Measurements from ENCODE around the gene JSRP1.

Gene JSRP1

GRCh38 chr19:2255982-2256685 lies at the start of gene JSRP1:
Gene JSRP1 (minus strand): TSS chr19:2256417. CDS start chr19:2255314, 1,103 bp downstream.
- peak within 1 kb of the TSS; percentile 59 for H3K4me3 Mint-ChIP-seq
- ATAC-seq (no peak), DNase-seq (ENCODE audit: low spot score in 2 of 2) (no peak)
- H3K27ac Mint-ChIP-seq = peak within 1 kb of the TSS; percentile 92
- H3K9me3 Mint-ChIP-seq = no peaks in the 10 kb centered on the region
- H3K4me1 Mint-ChIP-seq = peaks cover 34% of the 10 kb centered on the region
- no peaks in the 10 kb centered on the region for H3K36me3 Mint-ChIP-seq

- DNase-seq (ENCODE audit: low spot score in 2 of 2) (no peak), ATAC-seq (no peak)
- Mint-ChIP-seq H3K36me3 (no peaks in the 10 kb centered on the region), H3K4me3 (no peak overlapping the region), H3K27ac (no peak overlapping the region), H3K4me1 (peaks cover 18% of the 10 kb centered on the region), H3K9me3 (no peaks in the 10 kb centered on the region)
Observed at GRCh38 chr19:2305452-2306280, 49.4 kb upstream of the JSRP1 start.

- peaks cover 8% of the 10 kb centered on the region for H3K4me1 Mint-ChIP-seq
- peak overlapping the region; percentile 34 for H3K4me3 Mint-ChIP-seq
- DNase-seq (ENCODE audit: low spot score in 2 of 2) = no peak
- H3K9me3 Mint-ChIP-seq = no peaks in the 10 kb centered on the region
- no peak for ATAC-seq
- H3K36me3 Mint-ChIP-seq = no peaks in the 10 kb centered on the region
- peak overlapping the region; percentile 52 for H3K27ac Mint-ChIP-seq
Observed at GRCh38 chr19:2303211-2303798, 47.1 kb upstream of the JSRP1 start.

- H3K4me3 Mint-ChIP-seq = peak overlapping the region; percentile 34
- peak overlapping the region; percentile 52 for H3K27ac Mint-ChIP-seq
- ATAC-seq (peak; percentile 49), DNase-seq (ENCODE audit: low spot score in 2 of 2) (no peak)
- H3K4me1 Mint-ChIP-seq = peaks cover 7% of the 10 kb centered on the region
- no peaks in the 10 kb centered on the region for H3K36me3 Mint-ChIP-seq
- H3K9me3 Mint-ChIP-seq = no peaks in the 10 kb centered on the region
Observed at GRCh38 chr19:2302319-2303210, 46.3 kb upstream of the JSRP1 start.

- peaks cover 7% of the 10 kb centered on the region for H3K4me1 Mint-ChIP-seq
- ATAC-seq (no peak), DNase-seq (ENCODE audit: low spot score in 2 of 2) (no peak)
- H3K9me3 Mint-ChIP-seq = no peaks in the 10 kb centered on the region
- H3K36me3 Mint-ChIP-seq = no peaks in the 10 kb centered on the region
- H3K27ac Mint-ChIP-seq = no peak overlapping the region
- H3K4me3 Mint-ChIP-seq = no peak overlapping the region
Observed at GRCh38 chr19:2300533-2300932, 44.3 kb upstream of the JSRP1 start.

- Mint-ChIP-seq H3K9me3 (no peaks in the 10 kb centered on the region), H3K36me3 (peaks cover 15% of the 10 kb centered on the region), H3K4me1 (peaks cover 6% of the 10 kb centered on the region), H3K4me3 (no peak overlapping the region), H3K27ac (no peak overlapping the region)
- ATAC-seq (no peak), DNase-seq (ENCODE audit: low spot score in 2 of 2) (no peak)
Observed at GRCh38 chr19:2296141-2296540, 39.9 kb upstream of the JSRP1 start.

GRCh38 chr19:2294687-2295335 lies 38.6 kb upstream of the JSRP1 start:
- DNase-seq (ENCODE audit: low spot score in 2 of 2) (no peak), ATAC-seq (no peak)
- peaks cover 15% of the 10 kb centered on the region for H3K36me3 Mint-ChIP-seq
- no peak overlapping the region for H3K4me3 Mint-ChIP-seq
- H3K27ac Mint-ChIP-seq = no peak overlapping the region
- H3K4me1 Mint-ChIP-seq = peaks cover 10% of the 10 kb centered on the region
- no peaks in the 10 kb centered on the region for H3K9me3 Mint-ChIP-seq

- DNase-seq (ENCODE audit: low spot score in 2 of 2) (no peak), ATAC-seq (no peak)
- H3K9me3 Mint-ChIP-seq = no peaks in the 10 kb centered on the region
- H3K27ac Mint-ChIP-seq = no peak overlapping the region
- H3K4me3 Mint-ChIP-seq = peak overlapping the region; percentile 77
- H3K4me1 Mint-ChIP-seq = peaks cover 29% of the 10 kb centered on the region
- peaks cover 23% of the 10 kb centered on the region for H3K36me3 Mint-ChIP-seq
Observed at GRCh38 chr19:2291185-2291751, 35.1 kb upstream of the JSRP1 start.

- ATAC-seq = peak; percentile 38
- no peak for DNase-seq (ENCODE audit: low spot score in 2 of 2)
- H3K36me3 Mint-ChIP-seq = peaks cover 23% of the 10 kb centered on the region
- no peak overlapping the region for H3K27ac Mint-ChIP-seq
- no peaks in the 10 kb centered on the region for H3K9me3 Mint-ChIP-seq
- peaks cover 29% of the 10 kb centered on the region for H3K4me1 Mint-ChIP-seq
- H3K4me3 Mint-ChIP-seq = peak overlapping the region; percentile 77
Observed at GRCh38 chr19:2290441-2291184, 34.4 kb upstream of the JSRP1 start.

- ATAC-seq (peak; percentile 79), DNase-seq (ENCODE audit: low spot score in 2 of 2) (peak in 1 of 2 donors; percentile 71)
- peaks cover 23% of the 10 kb centered on the region for H3K36me3 Mint-ChIP-seq
- H3K9me3 Mint-ChIP-seq = no peaks in the 10 kb centered on the region
- peak overlapping the region; percentile 94 for H3K27ac Mint-ChIP-seq
- peak overlapping the region; percentile 77 for H3K4me3 Mint-ChIP-seq
- peaks cover 29% of the 10 kb centered on the region for H3K4me1 Mint-ChIP-seq
Observed at GRCh38 chr19:2289714-2290435, 33.7 kb upstream of the JSRP1 start.

GRCh38 chr19:2288818-2289713 lies 32.8 kb upstream of the JSRP1 start:
- Mint-ChIP-seq H3K4me3 (peak overlapping the region; percentile 77), H3K36me3 (peaks cover 24% of the 10 kb centered on the region), H3K9me3 (no peaks in the 10 kb centered on the region), H3K4me1 (peaks cover 27% of the 10 kb centered on the region), H3K27ac (peak overlapping the region; percentile 94)
- DNase-seq (ENCODE audit: low spot score in 2 of 2) (no peak), ATAC-seq (peak; percentile 22)

GRCh38 chr19:2288338-2288817 lies 32.2 kb upstream of the JSRP1 start:
- DNase-seq (ENCODE audit: low spot score in 2 of 2) = no peak
- no peak for ATAC-seq
- Mint-ChIP-seq H3K4me3 (peak overlapping the region; percentile 77), H3K9me3 (no peaks in the 10 kb centered on the region), H3K27ac (peak overlapping the region; percentile 94), H3K4me1 (peaks cover 22% of the 10 kb centered on the region), H3K36me3 (peaks cover 27% of the 10 kb centered on the region)
